Neural cell (in vitro differentiated cells): Measurements from ENCODE around the gene DBR1. TPM values are rescaled to one million over a fixed set of nuclear protein-coding genes. Genes with fewer than 3 reads are reported as not detected.

Experiments
- H2AFZ ChIP-seq: fragments of 200-600, 300-800 bp; sonication (generic), shearing (Covaris generic); 2 replicates; pipeline ENCODE4 v1.6.0; 2014; ENCODE audit warnings: low read depth, mild to moderate bottlenecking, antibody characterized with exemption, low read length, moderate library complexity
- H3F3A ChIP-seq: fragments of 200-600 bp; shearing (Covaris generic); 2 replicates; pipeline ENCODE4 v1.6.1; 2016; ENCODE audit warnings: mild to moderate bottlenecking, moderate library complexity, mixed read lengths, antibody characterized with exemption, low read length; ENCODE audit not compliant: insufficient read depth, poor library complexity, severe bottlenecking
- H3K27ac ChIP-seq: fragments of 200-600, 300-800 bp; sonication (generic), shearing (Covaris generic); 2 replicates; pipeline ENCODE4 v1.5.1; 2014; ENCODE audit warnings: mild to moderate bottlenecking, low read length, moderate library complexity
- H3K27me3 ChIP-seq: fragments of 300-800, 200-600 bp; sonication (generic), shearing (Covaris generic); 2 replicates; pipeline ENCODE4 v1.6.0; 2014; ENCODE audit warnings: mild to moderate bottlenecking, low read depth, low read length, moderate library complexity; ENCODE audit not compliant: insufficient read depth
- H3K36me3 ChIP-seq: fragments of 300-800, 200-600 bp; sonication (generic), shearing (Covaris generic); 2 replicates; pipeline ENCODE4 v1.5.1; 2014; ENCODE audit warnings: mild to moderate bottlenecking, antibody characterized with exemption, low read length, moderate library complexity; ENCODE audit not compliant: insufficient read depth
- H3K4me2 ChIP-seq: fragments of 300-800, 200-600 bp; sonication (generic), shearing (Covaris generic); 2 replicates; pipeline ENCODE4 v1.6.0; 2014; ENCODE audit warnings: mild to moderate bottlenecking, low read length
- H3K4me3 ChIP-seq: fragments of 300-800, 200-600 bp; sonication (generic), shearing (Covaris generic); 2 replicates; pipeline ENCODE4 v1.5.1; 2014; ENCODE audit warnings: mild to moderate bottlenecking, low read length, moderate library complexity
- H3K79me2 ChIP-seq: fragments of 200-600 bp; shearing (Covaris generic); replicated peaks from 2 replicates; pipeline ENCODE4 v1.6.0; 2014; ENCODE audit warnings: mild to moderate bottlenecking, low read length, moderate library complexity; ENCODE audit not compliant: insufficient read depth
- H3K9ac ChIP-seq: fragments of 300-800, 200-600 bp; sonication (generic), shearing (Covaris generic); 2 replicates; pipeline ENCODE4 v1.6.1; 2016; ENCODE audit warnings: mild to moderate bottlenecking, low read length, mixed read lengths
- H3K9me2 ChIP-seq: fragments of 200-600 bp; shearing (Covaris generic); 2 replicates; pipeline ENCODE4 v1.6.1; 2016; ENCODE audit warnings: mild to moderate bottlenecking, low read length, mixed read lengths; ENCODE audit not compliant: insufficient read depth
- H3K9me3 ChIP-seq: fragments of 200-600, 300-800 bp; sonication (generic), shearing (Covaris generic); 2 replicates; pipeline ENCODE4 v1.6.1; 2016; ENCODE audit warnings: mild to moderate bottlenecking, mixed run types, low read length, moderate library complexity, mixed read lengths
- H4K20me1 ChIP-seq: fragments of 200-600 bp; shearing (Covaris generic); 2 replicates; pipeline ENCODE4 v1.6.1; 2016; ENCODE audit warnings: mild to moderate bottlenecking, mixed run types; ENCODE audit not compliant: insufficient read depth
- CTCF ChIP-seq: fragments of 450-650 bp; IDR thresholded peaks from 2 replicates; pipeline ENCODE4 v1.5.1; 2014; ENCODE audit warnings: antibody characterized with exemption, mild to moderate bottlenecking, moderate library complexity; ENCODE audit not compliant: poor library complexity, severe bottlenecking
- EP300 ChIP-seq: fragments of 450-650 bp; conservative IDR thresholded peaks from 2 replicates; pipeline ENCODE4 v1.6.1; 2014; ENCODE audit warnings: antibody characterized with exemption, mild to moderate bottlenecking, moderate library complexity; ENCODE audit not compliant: poor library complexity, severe bottlenecking
- EZH2 ChIP-seq: fragments of 200-600, 300-800 bp; shearing (Covaris generic), sonication (generic); IDR thresholded peaks from 2 replicates; pipeline ENCODE4 v1.6.1; 2014; ENCODE audit warnings: antibody characterized with exemption, low read length, borderline replicate concordance, mild to moderate bottlenecking; ENCODE audit not compliant: insufficient read depth, poor library complexity, severe bottlenecking
- MXI1 ChIP-seq: fragments of 450-650 bp; conservative IDR thresholded peaks from 2 replicates; pipeline ENCODE4 v1.6.1; 2014; ENCODE audit warnings: antibody characterized with exemption, mild to moderate bottlenecking; ENCODE audit not compliant: poor library complexity, severe bottlenecking
- POLR2AphosphoS5 ChIP-seq: IDR thresholded peaks from 2 replicates; pipeline ENCODE4 v1.6.1; 2012
- RAD21 ChIP-seq: fragments of 450-650 bp; conservative IDR thresholded peaks from 2 replicates; pipeline ENCODE4 v1.6.1; 2014; ENCODE audit warnings: antibody characterized with exemption, mild to moderate bottlenecking, moderate library complexity
- REST ChIP-seq: IDR thresholded peaks from 2 replicates; pipeline ENCODE4 v1.6.1; 2012; ENCODE audit warnings: borderline replicate concordance
- SMC3 ChIP-seq: fragments of 450-650 bp; conservative IDR thresholded peaks from 2 replicates; pipeline ENCODE4 v1.6.1; 2014; ENCODE audit warnings: antibody characterized with exemption, mild to moderate bottlenecking, moderate library complexity; ENCODE audit not compliant: poor library complexity
- TAF1 ChIP-seq: IDR thresholded peaks from 2 replicates; pipeline ENCODE4 v1.6.1; 2012; ENCODE audit warnings: low read depth
- polyA plus RNA-seq: library from polyadenylated mRNA; depleted of rRNA; stranded (reverse); fragments of >200 nt; gene quantifications from 2 replicates; pipeline ENCODE4 v1.2.3, GENCODE V29; 2014

Gene DBR1
- polyA plus RNA-seq, 1 donor from 2014 or later = 32.4 TPM

- Histone ChIP-seq H3K27ac (no peak overlapping the region), H3K4me3 (no peak overlapping the region), H3F3A (no peaks in the 10 kb centered on the region), H3K4me2 (no peak overlapping the region), H3K79me2 (peaks cover 13% of the 10 kb centered on the region), H3K9me2 (no peaks in the 10 kb centered on the region), H2AFZ (no peak overlapping the region), H3K27me3 (no peaks in the 10 kb centered on the region), H3K9me3 (no peaks in the 10 kb centered on the region), H4K20me1 (no peaks in the 10 kb centered on the region), H3K36me3 (no peaks in the 10 kb centered on the region), H3K9ac (no peak overlapping the region)
- TF ChIP-seq POLR2AphosphoS5 (no peak), EZH2 (no peak), REST (no peak), TAF1 (no peak), MXI1 (no peak)
Measured at GRCh38 chr3:138220242-138220641, 45.5 kb upstream of the DBR1 start.

GRCh38 chr3:138219255-138219654, 44.5 kb upstream of the DBR1 start:
- H3K9me2 ChIP-seq = no peaks in the 10 kb centered on the region
- no peak for TF ChIP-seq SMC3
- no peak for TF ChIP-seq POLR2AphosphoS5
- TF ChIP-seq EZH2 = no peak
- TF ChIP-seq REST = no peak
- TF ChIP-seq RAD21 = no peak
- TF ChIP-seq MXI1 = no peak
- TF ChIP-seq EP300 = no peak
- TF ChIP-seq TAF1 = no peak
- TF ChIP-seq CTCF = no peak
- no peak overlapping the region for H3K27ac ChIP-seq
- H3F3A ChIP-seq = no peaks in the 10 kb centered on the region
- H3K4me2 ChIP-seq = no peak overlapping the region
- no peak overlapping the region for H3K9ac ChIP-seq
- H2AFZ ChIP-seq = no peak overlapping the region
- no peak overlapping the region for H3K4me3 ChIP-seq
- no peaks in the 10 kb centered on the region for H3K36me3 ChIP-seq
- no peaks in the 10 kb centered on the region for H3K9me3 ChIP-seq
- H3K27me3 ChIP-seq = no peaks in the 10 kb centered on the region
- no peaks in the 10 kb centered on the region for H4K20me1 ChIP-seq
- peaks cover 13% of the 10 kb centered on the region for H3K79me2 ChIP-seq
